Peyer's patch (tissue), 4 donors: ENCODE results near the gene KCNMA1. TPM values are rescaled to one million over a fixed set of nuclear protein-coding genes. Genes with fewer than 3 reads are reported as not detected.

Source experiments
- DNase-seq, 3 donors: peaks; one replicate each; pipeline ENCODE4 v3.0.0-alpha.2; 2017 to 2019
- H3K27ac ChIP-seq, 4 donors: fragments of 200-600 bp; sonication (generic); one replicate each; pipeline ENCODE4 v1.5.1; 2016 to 2019
- H3K27me3 ChIP-seq, 2 donors: fragments of 200-600 bp; sonication (generic); one replicate each; pipeline ENCODE4 v1.5.1; 2019
- H3K36me3 ChIP-seq, 3 donors: fragments of 200-600 bp; sonication (generic); one replicate each; pipeline ENCODE4 v1.5.1; 2016 to 2019
- H3K4me1 ChIP-seq, 4 donors: fragments of 200-600 bp; sonication (generic); one replicate each; pipeline ENCODE4 v1.5.1; 2016 to 2019
- H3K4me3 ChIP-seq, 4 donors: fragments of 200-600 bp; sonication (generic); 1 replicate in 3 of 4; 2 replicates in 1 of 4; pipeline ENCODE4 v1.5.1; 2016 to 2019; ENCODE audit warnings: mild to moderate bottlenecking in 1 of 4
- H3K9me3 ChIP-seq, 4 donors: fragments of 200-600 bp; sonication (generic); one replicate each; pipeline ENCODE4 v1.5.1; 2016 to 2019; ENCODE audit warnings: mild to moderate bottlenecking in 1 of 4
- CTCF ChIP-seq, 6 experiments: fragments of 450-650 bp in 4 of 6; fragments of 200-600 bp in 2 of 6; sonication (generic) in 1 of 6; IDR thresholded peaks; one replicate each; pipeline ENCODE4 v1.5.1; 2017 to 2019; ENCODE audit warnings: antibody characterized with exemption in 6 of 6, mild to moderate bottlenecking in 3 of 6, moderate library complexity in 1 of 6
- POLR2A ChIP-seq, 2 donors: fragments of 450-650 bp; IDR thresholded peaks; one replicate each; pipeline ENCODE4 v1.5.1; 2017; ENCODE audit warnings: antibody characterized with exemption in 2 of 2, mild to moderate bottlenecking in 2 of 2, moderate library complexity in 2 of 2
- total RNA-seq, 4 donors: library from RNA; depleted of rRNA; stranded (reverse); fragments of >200 nt; gene quantifications; one replicate each; pipeline ENCODE4 v1.1.0, GENCODE V29; 2016

The KCNMA1 gene
- total RNA-seq, 4 donors from 2014 or later: 17.8 to 29.1 (median 23.9) TPM

- Histone ChIP-seq H3K27ac (no peak overlapping the region), H3K9me3 (no peaks in the 10 kb centered on the region), H3K4me1 (no peaks in the 10 kb centered on the region), H3K27me3 (no peaks in the 10 kb centered on the region), H3K36me3 (no peaks in the 10 kb centered on the region), H3K4me3 (no peak overlapping the region)
- DNase-seq: peak in 2 of 3 donors; percentile 66 to 70
- TF ChIP-seq CTCF (IDR thresholded peaks at IDR 0.05): no peak
- TF ChIP-seq POLR2A (IDR thresholded peaks at IDR 0.05): no peak
These were observed 89.5 kb downstream of the KCNMA1 start for GRCh38 chr10:77548157-77548556.

- no peaks in the 10 kb centered on the region for H3K4me1 ChIP-seq
- H3K27ac ChIP-seq: no peak overlapping the region
- TF ChIP-seq POLR2A (IDR thresholded peaks at IDR 0.05): no peak
- TF ChIP-seq CTCF (IDR thresholded peaks at IDR 0.05): no peak
These were observed 90.1 kb downstream of the KCNMA1 start for GRCh38 chr10:77547307-77548050.

GRCh38 chr10:77546042-77546441 lies 91.6 kb downstream of the KCNMA1 start:
- Histone ChIP-seq H3K4me1 (no peaks in the 10 kb centered on the region), H3K27ac (no peak overlapping the region), H3K27me3 (no peaks in the 10 kb centered on the region), H3K9me3 (no peaks in the 10 kb centered on the region), H3K36me3 (no peaks in the 10 kb centered on the region), H3K4me3 (no peak overlapping the region)
- TF ChIP-seq POLR2A (IDR thresholded peaks at IDR 0.05) (no peak), CTCF (IDR thresholded peaks at IDR 0.05) (no peak)
- no peak for DNase-seq

More at GRCh38 chr10:77547307-77548050, 90.1 kb downstream of the KCNMA1 start:
- H3K36me3 ChIP-seq: no peaks in the 10 kb centered on the region
- H3K27me3 ChIP-seq: no peaks in the 10 kb centered on the region
- DNase-seq: no peak
- H3K9me3 ChIP-seq: no peaks in the 10 kb centered on the region
- no peak overlapping the region for H3K4me3 ChIP-seq

DNA sequence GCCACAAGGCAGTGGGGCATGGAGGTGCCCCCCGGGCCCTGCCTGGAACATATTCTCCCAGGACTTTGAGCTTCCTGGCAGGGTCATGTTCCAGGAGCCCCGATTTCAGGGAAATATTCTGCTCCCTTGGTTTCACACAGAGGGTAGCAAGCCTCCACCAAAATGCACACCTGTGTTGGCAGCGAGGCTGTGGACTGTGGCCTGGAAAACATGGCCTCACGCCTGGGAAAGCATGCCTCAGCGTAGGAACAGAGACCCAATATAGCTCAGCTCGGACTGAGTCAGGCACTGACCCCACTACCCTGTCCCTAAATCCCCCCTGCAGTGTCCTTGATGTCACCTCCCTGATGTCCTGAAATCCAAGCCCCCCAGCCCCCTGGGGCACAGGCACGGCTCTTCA lies 92.0 kb downstream of the KCNMA1 start:
- Histone ChIP-seq H3K27ac (no peak overlapping the region), H3K4me3 (no peak overlapping the region), H3K27me3 (no peaks in the 10 kb centered on the region), H3K9me3 (no peaks in the 10 kb centered on the region), H3K4me1 (no peaks in the 10 kb centered on the region), H3K36me3 (no peaks in the 10 kb centered on the region)
- DNase-seq: no peak
- TF ChIP-seq CTCF (IDR thresholded peaks at IDR 0.05): no peak
- TF ChIP-seq POLR2A (IDR thresholded peaks at IDR 0.05): no peak

GRCh38 chr10:77544617-77545016 lies 93.0 kb downstream of the KCNMA1 start:
- Histone ChIP-seq H3K4me3 (no peak overlapping the region), H3K27ac (no peak overlapping the region), H3K4me1 (no peaks in the 10 kb centered on the region), H3K27me3 (no peaks in the 10 kb centered on the region), H3K36me3 (no peaks in the 10 kb centered on the region), H3K9me3 (no peaks in the 10 kb centered on the region)
- DNase-seq: no peak
- TF ChIP-seq CTCF (IDR thresholded peaks at IDR 0.05) (no peak), POLR2A (IDR thresholded peaks at IDR 0.05) (no peak)
